GM18505 (cell line): ENCODE data around the gene FOXP2.
"Not testable (repeated sequence)": the region's sequence is repeated elsewhere in the genome, so short reads cannot be mapped to it uniquely, and the experiment has no call there.

Experiments used
- ATAC-seq: cut with Tn5 transposase; IDR thresholded peaks from one replicate; pipeline ENCODE4 v1.9.1; 2021; ENCODE audit not compliant: unreplicated experiment
- POLR2A ChIP-seq: IDR thresholded peaks from 4 replicates; pipeline ENCODE4 v1.6.1; 2011; ENCODE audit warnings: borderline replicate concordance; ENCODE audit not compliant: insufficient read depth, insufficient read length; ENCODE audit errors: extremely low read depth

The FOXP2 gene

DNA sequence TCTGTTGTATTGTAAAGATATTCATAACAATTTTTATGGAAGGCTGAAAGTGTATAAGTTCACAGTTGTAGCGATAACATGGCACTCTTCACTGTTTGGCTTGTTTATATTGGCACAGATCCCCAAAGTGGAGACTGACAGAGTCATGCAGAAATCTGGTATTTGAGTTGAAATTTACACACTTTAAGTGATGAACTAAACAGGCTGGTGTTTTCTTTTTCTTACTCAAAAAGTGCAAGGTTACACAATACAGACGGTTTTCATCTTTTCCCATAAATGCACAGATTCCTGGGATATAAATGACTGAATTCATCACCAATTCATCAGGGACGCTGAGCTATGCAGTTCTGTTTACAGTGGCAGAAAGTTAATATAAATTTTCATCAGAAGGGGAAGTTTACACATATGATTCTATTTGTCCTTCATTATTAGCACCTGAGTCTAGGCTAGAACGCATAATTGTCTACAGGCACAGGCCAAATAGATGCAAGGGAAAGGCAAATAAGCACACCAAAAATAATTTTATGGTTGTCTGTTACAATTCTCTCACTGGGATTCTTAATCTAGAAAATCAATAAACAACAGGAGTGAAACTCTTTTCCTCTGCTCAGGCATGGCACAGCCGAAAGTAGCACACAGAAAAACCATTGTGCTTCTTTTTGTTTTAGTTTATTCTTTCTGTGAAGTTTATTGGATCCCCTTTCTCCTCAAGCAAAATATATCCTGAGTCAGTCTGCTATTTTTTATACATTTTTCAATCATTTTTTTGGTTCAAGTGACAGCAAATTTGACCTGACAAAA, 88.0 kb downstream of the FOXP2 start:
- no peak for TF ChIP-seq POLR2A
- ATAC-seq: no peak

- TF ChIP-seq POLR2A: no peak
- no peak for ATAC-seq
These were observed 90.0 kb downstream of the FOXP2 start for GRCh38 chr7:114504586-114504985.

DNA sequence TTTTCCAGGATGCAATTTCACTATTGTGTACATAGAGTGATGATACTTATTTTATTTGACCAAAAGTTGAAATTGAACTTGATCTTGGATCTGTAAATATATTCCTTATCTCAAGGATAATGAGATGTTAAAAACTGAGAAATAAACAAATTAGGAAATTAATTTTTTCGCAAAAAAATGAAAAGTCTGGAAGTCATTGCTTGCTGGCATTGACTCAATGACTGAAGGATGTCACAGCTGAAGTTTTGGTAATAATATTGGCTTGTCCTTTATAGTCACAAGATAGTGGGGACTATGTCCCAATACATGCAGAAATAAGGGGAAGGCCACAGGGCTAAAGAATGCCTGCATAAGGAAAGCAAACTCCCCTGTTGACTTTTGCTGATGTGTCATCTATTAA, 92.8 kb downstream of the FOXP2 start:
- TF ChIP-seq POLR2A: no peak

GRCh38 chr7:114508086-114508485, 93.5 kb downstream of the FOXP2 start:
- TF ChIP-seq POLR2A: no peak
- ATAC-seq: no peak

More for the DNA sequence above, 92.8 kb downstream of the FOXP2 start:
- no peak for ATAC-seq

DNA sequence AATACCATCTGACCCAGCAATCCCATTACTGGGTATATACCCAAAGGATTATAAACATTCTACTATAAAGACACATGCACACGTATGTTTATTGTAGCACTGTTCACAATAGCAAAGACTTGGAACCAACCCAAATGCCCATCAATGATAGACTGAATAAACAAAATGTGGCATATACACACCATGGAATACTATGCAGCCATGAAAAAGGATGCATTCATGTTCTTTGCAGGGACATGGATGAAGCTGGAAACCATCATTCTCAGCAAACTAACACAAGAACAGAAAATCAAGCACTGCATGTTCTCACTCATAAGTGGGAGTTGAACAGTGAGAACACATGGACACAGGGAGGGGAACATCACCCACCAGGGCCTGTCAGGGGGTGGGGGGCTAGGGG, 96.2 kb downstream of the FOXP2 start:
- ATAC-seq: not testable (repeated sequence)

GRCh38 chr7:114519240-114519639, 104.6 kb downstream of the FOXP2 start:
- no peak for TF ChIP-seq POLR2A
- ATAC-seq: no peak

DNA sequence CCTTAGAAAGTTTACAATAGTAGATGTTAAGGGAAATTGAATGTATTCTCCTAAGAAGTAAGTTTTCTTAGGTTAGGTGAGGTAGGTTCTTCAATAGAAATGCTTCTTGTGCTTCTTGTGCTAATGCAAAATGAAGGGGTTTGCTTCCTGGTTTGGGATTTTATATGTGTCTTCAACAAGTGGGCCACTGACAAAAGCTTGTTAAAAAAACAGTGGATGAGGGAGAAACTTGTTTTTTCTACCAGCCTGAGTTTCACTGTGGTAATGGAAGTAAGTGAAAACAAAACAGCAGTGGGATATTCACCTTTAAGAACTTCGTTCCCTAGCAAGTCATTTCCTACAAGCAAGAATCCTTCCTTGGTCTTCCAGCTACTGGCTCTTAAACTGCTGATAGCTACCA, 107.5 kb downstream of the FOXP2 start:
- ATAC-seq: no peak
- no peak for TF ChIP-seq POLR2A

DNA sequence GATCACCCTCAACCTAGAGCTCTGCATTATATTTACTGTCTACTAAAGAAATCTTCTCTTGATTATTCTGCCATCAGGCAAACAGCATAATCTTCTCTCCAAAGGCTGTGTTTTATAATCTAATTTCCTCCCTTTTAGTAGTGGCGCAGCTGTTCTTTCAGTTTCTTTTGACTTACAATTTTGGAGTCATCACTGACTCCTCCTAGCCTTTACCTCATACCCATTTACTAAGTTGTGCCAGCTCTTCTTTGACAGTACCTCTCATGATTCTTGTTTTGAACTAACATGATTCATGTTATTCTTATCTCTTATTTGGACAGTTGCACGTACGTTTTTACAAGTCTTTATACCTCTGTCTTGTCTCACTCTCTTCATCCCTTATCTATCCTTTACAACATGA, 113.0 kb downstream of the FOXP2 start:
- TF ChIP-seq POLR2A: no peak
- no peak for ATAC-seq

GRCh38 chr7:114530057-114530611, 115.5 kb downstream of the FOXP2 start:
- ATAC-seq: no peak

DNA sequence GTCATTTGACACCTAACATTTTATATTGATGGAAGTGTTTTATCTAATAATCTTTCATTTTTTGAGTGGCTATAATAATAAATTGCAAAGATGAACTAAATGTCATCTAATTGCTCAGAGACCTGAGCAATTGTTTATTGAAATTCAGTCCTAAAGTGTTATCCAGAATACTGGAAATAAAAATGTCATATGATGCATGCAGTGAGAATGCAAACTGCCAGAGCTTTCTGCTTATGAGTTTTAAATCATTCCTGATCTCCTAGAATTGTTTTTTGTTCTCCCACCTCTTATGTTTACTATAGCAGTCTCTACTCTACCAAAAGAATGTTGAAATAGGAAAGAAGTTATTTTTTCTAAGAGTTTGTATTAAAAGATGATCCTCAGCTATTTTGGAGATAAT, 116.7 kb downstream of the FOXP2 start:
- ATAC-seq: no peak
- TF ChIP-seq POLR2A: no peak

More at GRCh38 chr7:114530057-114530611, 115.5 kb downstream of the FOXP2 start:
- TF ChIP-seq POLR2A: no peak

DNA sequence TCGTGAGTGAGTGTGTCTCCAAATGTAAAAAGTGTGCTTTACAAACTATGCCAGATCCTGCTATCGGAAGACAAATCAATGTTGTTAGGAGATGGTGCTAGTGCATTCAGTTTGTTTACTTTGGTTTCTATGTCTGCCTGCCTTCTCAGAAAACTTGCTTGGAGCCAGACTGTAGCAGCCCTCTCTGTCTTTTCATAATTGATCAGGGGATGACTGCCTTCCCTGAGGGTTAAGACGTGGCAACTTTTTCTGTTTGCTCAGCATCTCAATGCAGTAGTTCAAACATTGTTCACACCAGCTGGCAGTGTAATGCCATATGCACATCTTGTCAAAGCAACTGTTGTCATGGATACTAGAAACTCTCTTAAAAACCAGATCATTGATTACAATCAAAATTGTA, 118.5 kb downstream of the FOXP2 start:
- no peak for ATAC-seq
- TF ChIP-seq POLR2A: no peak

DNA sequence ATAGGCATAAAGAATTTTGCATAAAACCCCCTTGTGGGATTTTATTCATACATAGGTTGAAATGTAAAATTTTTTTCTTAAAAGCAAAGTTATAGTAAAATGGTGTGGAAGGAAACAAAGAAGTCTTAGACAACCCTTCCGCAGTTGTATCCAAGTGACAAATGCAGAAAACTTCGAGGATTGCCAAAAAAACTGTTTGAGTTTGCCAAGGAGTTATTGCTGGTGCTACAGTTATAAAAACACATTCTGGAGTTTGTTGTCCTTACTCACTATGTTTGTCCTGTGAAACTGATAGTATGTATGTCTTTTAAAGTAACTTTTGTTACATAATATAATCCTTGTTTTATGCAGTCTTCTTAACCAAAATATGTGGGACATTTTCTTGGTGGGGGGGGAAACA, 120.3 kb downstream of the FOXP2 start:
- TF ChIP-seq POLR2A: no peak
- no peak for ATAC-seq

DNA sequence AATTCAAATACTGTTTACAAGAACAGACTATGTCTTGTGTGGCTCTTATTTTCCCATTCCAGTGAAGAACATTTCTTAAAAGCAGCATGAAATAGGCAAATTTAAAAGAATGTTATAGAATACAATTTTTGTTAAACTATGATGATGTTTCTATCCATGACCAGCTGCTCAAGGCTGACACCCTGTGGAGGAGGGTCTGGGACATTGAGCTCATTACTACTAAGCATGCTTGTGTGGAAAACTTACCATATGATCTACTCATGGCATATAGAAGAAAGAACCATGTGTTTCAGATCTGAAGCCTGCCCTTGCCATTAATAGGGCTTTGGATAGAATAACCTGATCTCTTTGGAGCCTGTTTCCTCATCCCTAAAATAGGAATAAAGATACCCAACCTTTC, 125.0 kb downstream of the FOXP2 start:
- ATAC-seq: no peak
- no peak for TF ChIP-seq POLR2A

- ATAC-seq: no peak
- no peak for TF ChIP-seq POLR2A
These were observed 125.7 kb downstream of the FOXP2 start for GRCh38 chr7:114540291-114540690.

DNA sequence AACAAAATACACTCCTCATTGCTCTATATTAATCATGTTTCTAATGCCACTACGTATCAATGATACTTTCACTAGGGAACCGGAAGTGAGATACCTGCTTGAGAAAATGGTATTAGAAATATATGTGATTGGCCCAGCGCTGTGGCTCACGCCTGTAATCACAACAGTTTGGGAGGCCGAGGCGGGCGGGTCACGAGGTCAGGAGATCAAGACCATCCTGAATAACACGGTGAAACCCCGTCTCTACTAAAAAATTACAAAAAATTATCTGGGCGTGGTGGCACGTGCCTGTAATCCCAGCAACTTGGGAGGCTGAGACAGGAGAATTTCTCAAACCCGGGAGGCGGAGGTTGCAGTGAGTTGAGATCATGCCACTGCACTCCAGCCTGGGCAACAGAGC, 132.7 kb downstream of the FOXP2 start:
- ATAC-seq: not testable (repeated sequence)
